HG02840 (cell line): ENCODE data around the gene OSTN.
"Not testable (repeated sequence)": the region's sequence is repeated elsewhere in the genome, so short reads cannot be mapped to it uniquely, and the experiment has no call there.

Source experiments
- ATAC-seq: cut with Tn5 transposase; IDR thresholded peaks from one replicate; pipeline ENCODE4 v1.9.1; 2021; ENCODE audit warnings: mild to moderate bottlenecking, moderate library complexity, moderate number of reproducible peaks; ENCODE audit not compliant: unreplicated experiment, low FRiP score

Gene OSTN

GRCh38 chr3:191261304-191261638 lies 62.2 kb downstream of the OSTN start:
- ATAC-seq = no peak

DNA sequence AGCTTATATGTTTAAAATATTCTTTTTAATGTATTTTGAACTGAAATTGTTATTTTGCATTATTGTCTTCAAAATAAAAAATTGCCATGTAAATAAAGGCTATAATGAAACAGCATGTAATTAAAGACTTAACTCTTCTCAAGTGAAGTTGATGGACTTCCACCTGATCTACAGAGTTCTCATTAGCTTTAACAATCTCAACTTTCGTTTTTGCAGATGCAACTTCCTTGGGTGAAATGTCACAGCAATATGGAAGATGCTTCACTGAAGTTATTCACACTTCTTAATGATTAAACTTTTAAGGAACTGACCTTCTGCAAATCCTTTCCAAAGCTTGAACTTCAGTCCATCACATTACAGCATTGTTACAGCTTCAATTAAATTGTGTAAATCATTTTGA lies 63.6 kb downstream of the OSTN start:
- no peak for ATAC-seq

DNA sequence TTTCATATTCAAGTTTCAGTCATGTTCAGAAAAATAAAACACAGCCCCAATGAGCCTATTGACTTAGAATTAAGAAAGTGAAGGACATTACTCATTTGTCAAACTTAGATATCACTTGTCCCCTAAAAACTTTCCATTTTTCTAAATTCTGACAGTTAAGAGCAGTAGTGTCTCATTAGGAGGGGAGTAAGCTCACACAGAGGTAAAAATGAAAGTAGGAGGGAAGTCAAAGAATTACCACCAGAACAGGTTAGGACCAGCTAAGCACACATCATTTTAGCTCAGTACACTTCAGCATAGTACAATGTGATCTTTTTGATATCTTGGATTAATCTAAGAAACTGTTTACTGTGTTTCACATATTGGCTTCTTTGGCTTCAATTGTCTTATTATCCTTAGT lies 64.3 kb downstream of the OSTN start:
- peak; percentile 91 for ATAC-seq

- no peak for ATAC-seq
These were observed 64.8 kb downstream of the OSTN start for GRCh38 chr3:191263850-191264249.

DNA sequence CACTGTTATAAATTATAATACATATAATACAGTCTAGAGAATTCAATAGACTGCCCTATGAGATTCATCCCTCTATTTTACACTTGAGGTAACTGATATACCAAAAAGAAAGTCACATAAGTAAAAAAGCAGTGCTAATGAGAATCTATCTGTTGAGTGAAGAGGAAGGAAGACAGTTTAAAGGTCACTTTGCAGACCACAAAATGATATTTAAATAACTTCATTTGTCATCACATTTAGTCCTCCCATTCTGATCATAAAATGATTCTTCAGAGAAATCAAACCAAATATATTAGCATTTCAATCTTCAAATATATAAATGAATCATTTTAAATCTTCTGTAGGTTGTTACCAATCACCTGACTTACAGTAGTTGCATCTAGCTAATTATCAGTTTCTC lies 69.7 kb downstream of the OSTN start:
- ATAC-seq = no peak

- ATAC-seq = peak; percentile 71
These were observed 70.4 kb downstream of the OSTN start for GRCh38 chr3:191269289-191270085.

GRCh38 chr3:191275244-191275643 lies 76.2 kb downstream of the OSTN start:
- ATAC-seq = not testable (repeated sequence)

DNA sequence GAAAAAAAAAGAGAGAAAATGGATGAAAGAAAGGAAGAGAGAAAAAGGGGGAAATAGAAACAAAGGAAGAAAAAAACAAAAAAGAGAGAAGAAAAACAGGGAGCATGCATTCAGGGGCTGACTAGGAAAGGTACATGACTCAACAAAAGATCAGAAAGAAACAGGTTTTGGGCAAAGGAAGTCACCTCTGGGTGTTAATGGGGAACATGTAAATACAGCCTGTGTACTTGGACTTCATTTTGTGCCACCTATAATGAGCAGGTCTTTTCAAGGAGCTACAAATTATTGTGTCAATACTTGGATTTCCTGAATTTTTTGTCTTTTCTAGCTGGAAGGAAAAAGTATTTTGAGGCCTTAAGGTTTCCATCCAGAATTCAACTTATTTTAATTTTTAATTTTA lies 76.7 kb downstream of the OSTN start:
- ATAC-seq = no peak

GRCh38 chr3:191280111-191280510 lies 81.1 kb downstream of the OSTN start:
- no peak for ATAC-seq

GRCh38 chr3:191280882-191281281 lies 81.8 kb downstream of the OSTN start:
- ATAC-seq = no peak

DNA sequence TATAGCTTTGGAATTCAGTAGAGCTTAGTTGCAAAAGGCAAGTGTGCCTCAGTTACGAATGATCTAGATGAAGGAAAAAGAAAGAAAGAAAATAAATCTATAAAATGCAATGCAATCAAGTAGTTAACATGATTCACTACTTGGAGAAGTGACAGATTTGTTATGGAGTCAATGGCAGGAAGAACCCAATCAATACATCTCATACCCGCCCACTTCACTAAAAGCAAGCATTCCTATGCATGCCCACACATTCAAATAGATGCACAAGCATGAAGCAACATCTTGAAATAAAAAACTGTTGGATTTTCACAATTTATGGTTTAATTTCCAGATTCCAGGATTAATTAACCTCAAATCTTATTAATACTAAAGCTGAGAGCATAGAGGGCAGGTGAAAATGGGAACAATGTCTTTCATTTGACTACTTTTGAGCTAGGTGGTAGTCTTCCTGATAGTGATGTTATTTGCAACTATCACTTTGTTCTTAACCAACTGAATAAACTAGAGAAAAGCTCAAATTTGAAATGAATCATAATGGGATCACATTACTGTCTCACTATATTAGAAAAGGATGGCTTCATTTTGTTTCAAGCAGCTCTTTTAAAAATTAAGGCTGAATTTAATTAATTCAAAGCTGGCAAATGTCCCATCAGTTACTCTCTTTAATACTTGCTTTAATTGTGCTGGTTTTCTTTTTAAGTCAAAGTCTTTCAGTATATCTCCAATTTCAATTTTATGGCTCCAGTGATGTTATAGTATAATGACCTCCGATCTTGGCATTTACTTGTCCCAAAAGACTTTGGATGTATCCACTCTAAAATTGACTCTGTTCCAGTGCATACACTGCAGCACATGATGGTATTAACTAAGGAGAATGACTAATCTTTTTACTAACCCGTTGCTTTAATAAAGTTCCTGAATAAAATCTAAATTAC lies 83.5 kb downstream of the OSTN start:
- ATAC-seq = no peak

DNA sequence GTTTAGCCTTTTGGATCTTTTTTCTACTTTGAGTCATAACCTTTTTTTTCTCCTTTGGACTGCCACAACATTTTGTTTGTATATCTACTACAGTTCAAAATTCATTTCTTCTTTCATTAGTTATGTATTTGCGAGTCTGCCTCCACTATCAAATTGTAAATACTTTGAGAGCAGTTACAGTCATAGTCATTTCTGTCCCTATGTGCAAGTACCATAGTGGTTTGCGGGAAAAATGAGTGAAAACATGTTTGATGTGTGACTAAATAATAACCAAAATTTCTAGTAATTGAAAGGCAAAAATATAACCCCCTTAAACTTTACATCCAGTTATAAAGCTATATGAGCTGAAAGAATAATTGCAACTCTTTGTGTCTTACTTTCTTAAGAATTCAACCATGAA lies 84.4 kb downstream of the OSTN start:
- no peak for ATAC-seq

- peak; percentile 66 for ATAC-seq
These were observed 91.4 kb downstream of the OSTN start for GRCh38 chr3:191290311-191291025.

GRCh38 chr3:191292243-191293015 lies 93.4 kb downstream of the OSTN start:
- no peak for ATAC-seq

DNA sequence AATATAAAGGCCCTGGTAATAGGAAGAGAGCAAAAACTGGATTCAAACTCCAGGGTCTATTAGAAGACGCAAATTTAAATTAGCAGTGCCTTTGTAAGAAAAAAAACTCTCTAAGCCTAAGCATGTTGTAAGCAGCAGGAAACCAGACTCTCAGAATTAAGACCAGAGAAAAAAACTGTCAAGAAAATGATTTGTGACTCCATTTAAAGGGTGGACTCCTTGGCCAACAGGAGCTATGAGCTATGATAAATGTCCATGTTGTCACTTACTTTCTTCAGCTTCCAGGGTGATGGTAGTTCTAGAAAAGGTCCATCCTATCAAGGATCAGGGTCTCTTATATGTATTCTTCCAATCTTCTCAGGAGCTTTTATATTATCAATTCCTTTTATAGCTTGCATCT lies 95.2 kb downstream of the OSTN start:
- ATAC-seq = no peak

- ATAC-seq = peak; percentile 75
These were observed 97.0 kb downstream of the OSTN start for GRCh38 chr3:191296041-191296541.

DNA sequence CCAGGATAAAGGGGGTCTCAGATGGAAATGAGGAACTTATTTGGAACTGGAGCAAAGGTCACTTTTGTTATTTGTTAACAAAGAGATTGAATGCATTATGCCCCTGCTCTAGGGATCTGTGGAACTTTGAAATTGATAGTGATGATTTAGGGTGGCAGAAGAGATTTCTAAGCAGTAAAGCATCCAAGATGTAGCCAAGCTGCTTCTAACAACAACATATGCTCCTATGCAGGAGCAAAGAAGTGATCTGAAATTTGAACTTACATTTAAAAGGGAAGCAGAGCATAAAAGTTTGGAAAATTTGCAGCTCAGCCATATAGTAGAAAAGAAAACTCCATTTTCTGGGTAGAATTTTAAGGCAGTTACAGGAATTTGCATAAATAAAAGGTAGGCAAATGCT lies 99.8 kb downstream of the OSTN start:
- ATAC-seq = no peak

- ATAC-seq = no peak
These were observed 101.4 kb downstream of the OSTN start for GRCh38 chr3:191300422-191300821.

DNA sequence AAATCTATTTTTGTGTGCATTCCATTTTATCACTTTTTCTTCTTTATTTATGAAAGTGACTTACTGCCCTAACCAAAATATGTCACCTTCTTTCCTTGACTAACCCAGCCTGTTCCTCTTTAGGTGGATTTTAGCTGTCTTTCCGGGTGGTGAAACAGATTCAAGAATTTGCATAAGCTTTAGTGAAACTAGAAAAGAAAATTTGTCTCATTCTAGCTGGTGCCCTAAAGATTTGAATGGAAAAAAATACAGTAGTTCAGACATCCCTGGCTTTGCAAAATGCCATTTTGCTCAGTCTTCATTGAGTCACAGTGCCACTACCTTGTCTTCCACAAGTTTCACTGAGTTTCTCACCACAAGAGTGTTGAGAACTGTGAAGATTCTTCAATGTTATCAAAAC lies 102.0 kb downstream of the OSTN start:
- peak; percentile 71 for ATAC-seq

- ATAC-seq = no peak
These were observed 102.9 kb downstream of the OSTN start for GRCh38 chr3:191301782-191302411.
